SK-N-MC (cell line): ENCODE measurements around the gene CRAMP1.

Experiments
- EZH2 ChIP-seq: fragments of 200-600 bp; sonication (generic); IDR thresholded peaks from one replicate; pipeline ENCODE4 v1.6.1; 2017; ENCODE audit warnings: antibody characterized with exemption
- FOXP2 ChIP-seq: optimal IDR thresholded peaks from 2 replicates; pipeline ENCODE3; 2011; ENCODE audit warnings: mild to moderate bottlenecking, moderate library complexity; ENCODE audit not compliant: insufficient read depth; ENCODE audit errors: extremely low read length, control extremely low read depth
- POLR2AphosphoS5 ChIP-seq: IDR thresholded peaks from 2 replicates; pipeline ENCODE4 v1.6.1; 2012; ENCODE audit warnings: mild to moderate bottlenecking, low read depth, low read length, borderline replicate concordance

DNA sequence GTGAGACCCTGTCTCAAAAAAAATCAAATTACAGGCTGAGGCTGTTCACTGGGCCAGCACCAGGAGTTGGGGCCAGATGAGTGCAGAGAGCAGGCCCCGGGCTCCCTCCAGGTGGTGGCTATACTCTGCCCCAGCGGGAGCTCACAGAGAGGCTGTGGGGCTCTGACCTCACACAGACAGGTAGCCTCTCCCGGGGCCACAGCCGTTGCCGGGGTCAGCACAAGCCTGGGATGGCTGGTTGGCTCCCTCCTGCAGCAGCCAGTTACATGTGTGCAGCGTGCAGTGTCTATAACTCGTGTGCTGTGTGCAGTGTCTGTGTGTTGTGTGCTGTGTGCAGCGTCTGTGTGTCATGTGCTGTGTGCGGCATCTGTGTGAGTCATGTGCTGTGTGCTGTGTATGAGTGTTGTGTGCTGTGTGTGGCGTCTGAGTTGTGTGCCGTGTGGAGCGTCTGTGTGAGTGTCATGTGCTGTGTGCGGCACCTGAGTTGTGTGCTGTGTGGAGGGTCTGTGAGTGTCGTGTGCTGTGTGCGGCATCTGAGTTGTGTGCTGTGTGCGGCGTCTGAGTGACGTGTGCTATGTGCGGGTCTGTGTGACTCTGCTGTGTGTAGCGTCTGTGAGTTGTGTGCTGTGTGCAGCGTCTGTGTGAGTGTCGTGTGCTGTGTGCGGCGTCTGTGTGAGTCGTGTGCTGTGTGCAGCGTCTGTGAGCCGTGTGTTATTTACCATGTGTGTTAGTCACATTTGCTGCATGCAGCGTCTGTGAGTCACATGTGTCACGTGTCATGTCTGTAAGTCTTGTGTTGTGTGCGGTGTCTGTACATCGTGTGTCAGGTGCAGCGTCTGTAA is 114.7 kb downstream of the CRAMP1 start:
- TF ChIP-seq EZH2 (no peak), POLR2AphosphoS5 (no peak), FOXP2 (no peak)
